K562 (cell line): ENCODE measurements around the gene LAMB3. TPM values are rescaled to one million over a fixed set of nuclear protein-coding genes. Genes with fewer than 3 reads are reported as not detected.

Source experiments
- ATAC-seq: fragments of 200-7000 bp; cut with Tn5 transposase; 3 replicates; pipeline ENCODE4 v1.9.1; 2020; ENCODE audit warnings: moderate library complexity
- BruUV-seq: library from RNA; stranded (reverse); fragments of 400-500 nt; replicated peaks from 2 replicates; lab custom pipeline; 2021; lab: Mats Ljungman, UMichigan
- CTCF ChIA-PET: fragments of 300-600 bp; formaldehyde crosslinking; extraction: SDS; loops from one replicate; lab custom pipeline; 2021; ENCODE audit warnings: low intra/inter-chr PET ratio; lab: Yijun Ruan, JAX
- POLR2A ChIA-PET: fragments of 300-600, 350-650 bp; sonication (Branson Sonifier 250); formaldehyde crosslinking; extraction: SDS; loops from one replicate; lab custom pipeline; 2021; ENCODE audit warnings: antibody characterized with exemption, inconsistent platforms; lab: Yijun Ruan, JAX
- DNase-seq, 4 experiments: peaks; one replicate each; pipeline versions ENCODE4 v3.0.0 to v3.0.0-alpha.2; 2011 to 2018; ENCODE audit warnings: low spot score in 3 of 4, mixed read lengths in 3 of 4; ENCODE audit errors: extremely low read depth in 1 of 4
- FAIRE-seq: peaks from 2 replicates; lab custom pipeline; 2011; peaks lifted over from hg19 to GRCh38; lab: Jason Lieb, UNC
- H2AFZ ChIP-seq: 2 replicates; pipeline ENCODE4 v1.6.0; 2011; ENCODE audit warnings: low read depth, low read length, control low read depth, inconsistent platforms
- H3K27ac ChIP-seq: fragments of 200-600 bp; 3 replicates; pipeline ENCODE4 v1.8.0; 2011; ENCODE audit warnings: low read depth, mild to moderate bottlenecking, control low read depth, inconsistent platforms, low read length, moderate library complexity, mixed read lengths; ENCODE audit errors: extremely low read depth
- H3K27me3 ChIP-seq, 2 experiments: fragments of 300-600 bp in 1 of 2; 2 replicates in 1 of 2; 3 replicates in 1 of 2; pipeline versions ENCODE4 v1.6.0 to v1.8.0; 2011; ENCODE audit warnings: inconsistent platforms in 2 of 2, low read length in 2 of 2, mild to moderate bottlenecking in 1 of 2, mixed read lengths in 1 of 2, moderate library complexity in 1 of 2; ENCODE audit not compliant: control insufficient read depth in 2 of 2, insufficient read depth in 2 of 2
- H3K36me3 ChIP-seq: fragments of 300-600 bp; 3 replicates; pipeline ENCODE4 v1.8.0; 2011; ENCODE audit warnings: mild to moderate bottlenecking, low read length, inconsistent platforms; ENCODE audit not compliant: control insufficient read depth, insufficient read depth
- H3K4me1 ChIP-seq, 2 experiments: fragments of 200-600 bp in 1 of 2; replicated peaks in 1 of 2; 2 replicates in 1 of 2; 3 replicates in 1 of 2; pipeline versions ENCODE4 v1.5.1 to v1.8.0; 2011; ENCODE audit warnings: inconsistent platforms in 2 of 2, low read length in 2 of 2, mild to moderate bottlenecking in 1 of 2, mixed read lengths in 1 of 2, moderate library complexity in 1 of 2; ENCODE audit not compliant: control insufficient read depth in 2 of 2, insufficient read depth in 2 of 2
- H3K4me2 ChIP-seq: 2 replicates; pipeline ENCODE4 v1.6.1; 2011; ENCODE audit warnings: low read length, control low read depth, inconsistent platforms, mixed read lengths; ENCODE audit not compliant: insufficient read depth
- H3K4me3 ChIP-seq: fragments of 200-600 bp; sonication (generic), shearing (Covaris generic); 2 replicates; pipeline ENCODE4 v1.5.1; 2016; ENCODE audit warnings: control low read depth, inconsistent platforms
- H3K79me2 ChIP-seq: fragments of 200-600 bp; 3 replicates; pipeline ENCODE4 v1.8.0; 2011; ENCODE audit warnings: low read length, inconsistent platforms; ENCODE audit not compliant: control insufficient read depth, insufficient read depth
- H3K9ac ChIP-seq, 2 experiments: 2 replicates each; pipeline versions ENCODE4 v1.6.0 to v1.6.1; 2011; ENCODE audit warnings: low read depth in 2 of 2, low read length in 2 of 2, control low read depth in 1 of 2, inconsistent platforms in 1 of 2, mild to moderate bottlenecking in 1 of 2, mixed read lengths in 1 of 2; ENCODE audit not compliant: insufficient read depth in 1 of 2
- H3K9me1 ChIP-seq: one replicate; pipeline ENCODE4 v1.6.0; 2011; ENCODE audit warnings: inconsistent platforms, mild to moderate bottlenecking, low read length, moderate library complexity; ENCODE audit not compliant: control insufficient read depth, insufficient read depth
- H3K9me3 ChIP-seq: replicated peaks from 2 replicates; pipeline ENCODE4 v1.5.1; 2011; ENCODE audit warnings: low read depth, low read length, inconsistent platforms; ENCODE audit not compliant: control insufficient read depth, insufficient read depth
- H4K20me1 ChIP-seq: replicated peaks from 2 replicates; pipeline ENCODE4 v1.6.1; 2011; ENCODE audit warnings: low read length, inconsistent platforms, mixed read lengths; ENCODE audit not compliant: control insufficient read depth, insufficient read depth
- BRD4 ChIP-seq: fragments of 200-600 bp; sonication (generic); IDR thresholded peaks from 2 replicates; pipeline ENCODE4 v1.6.1; 2017; ENCODE audit warnings: inconsistent platforms
- FOSL1 ChIP-seq: fragments of 200-800 bp; sonication (Bioruptor generic); conservative IDR thresholded peaks from 2 replicates; pipeline ENCODE4 v1.6.1; 2016; ENCODE audit warnings: missing genetic modification characterization, missing compliant biosample characterization
- JUNB ChIP-seq: fragments of 450-650 bp; formaldehyde crosslinking; conservative IDR thresholded peaks from 2 replicates; pipeline ENCODE4 v1.4.0; 2020; ENCODE audit warnings: mild to moderate bottlenecking
- JUND ChIP-seq, 2 experiments: IDR thresholded peaks; 2 replicates in 1 of 2; 3 replicates in 1 of 2; pipeline ENCODE4 v1.6.1; 2011; ENCODE audit warnings: borderline replicate concordance in 2 of 2, low read depth in 2 of 2, low read length in 2 of 2, improper control_type of control experiment in 1 of 2, missing biosample characterization in 1 of 2, missing genetic modification characterization in 1 of 2, missing genetic modification reagents in 1 of 2
- PCBP1 ChIP-seq: fragments of 200-400 bp; formaldehyde crosslinking; IDR thresholded peaks from 2 replicates; pipeline ENCODE4 v1.6.1; 2018; ENCODE audit warnings: mild to moderate bottlenecking, low read depth, low read length; ENCODE audit not compliant: poor library complexity, severe bottlenecking
- WGBS: fragments of 100-300 bp; shearing (Covaris generic); methylation state at CpG from one replicate; pipeline ENCODE4 v1.1.6; 2016; ENCODE audit warnings: low coverage, mixed read lengths; ENCODE audit not compliant: insufficient coverage; ENCODE audit errors: missing lambda C conversion rate; 5-methylcytosine and 5-hydroxymethylcytosine counted together
- in situ Hi-C: fragments of 300-500 bp; cut with MboI; formaldehyde crosslinking; loops from 4 replicates; pipeline ENCODE4 v1.15.0; 2018; ENCODE audit warnings: inconsistent platforms, mixed read lengths
- intact Hi-C: fragments of 100-400 bp; cut with micrococcal nuclease; formaldehyde crosslinking; loops from 2 replicates; pipeline ENCODE4 v1.14.2; 2022
- polyA plus RNA-seq, 8 experiments: library from polyadenylated mRNA; depleted of rRNA in 4 of 8; stranded (reverse) in 5 of 8; unstranded in 3 of 8; fragments of >200 nt; fragmentation: Nextera tagmentation in 2 of 8; fragmentation: Illumina TruSeq in 1 of 8; extraction: Ambion mirVana in 2 of 8; extraction: Trizol in 1 of 8; gene quantifications; 2 replicates each; pipeline versions ENCODE4 v1.2.1 to v1.2.3, GENCODE V29; 2011 to 2014; ENCODE audit warnings: inconsistent platforms in 1 of 8, missing spikeins in 1 of 8
- total RNA-seq, 7 experiments: library from RNA; depleted of rRNA in 6 of 7; stranded (reverse); fragments of >200 nt in 6 of 7; fragmentation: Illumina TruSeq in 2 of 7; extraction: Trizol in 2 of 7; gene quantifications; 2 replicates each; pipeline versions ENCODE4 v1.2.1 to v1.2.3, GENCODE V29; 2011 to 2021; ENCODE audit warnings: low replicate concordance in 1 of 7
- TF ChIP-seq, protein P1 (sequence below), 2 experiments: fragments of 450-650 bp in 1 of 2; sonication (generic) in 1 of 2; formaldehyde crosslinking in 1 of 2; IDR thresholded peaks in 1 of 2; conservative IDR thresholded peaks in 1 of 2; 2 replicates each; pipeline versions ENCODE4 v1.6.1 to v1.8.1; 2016 to 2023; ENCODE audit warnings: mild to moderate bottlenecking in 2 of 2, moderate library complexity in 2 of 2, inconsistent platforms in 1 of 2, missing genetic modification reagents in 1 of 2

Gene LAMB3
- total and polyA plus RNA-seq, 9 of the 15 experiments (the other 6 are each of a cell fraction or from before 2014, with no cell fraction given): 0.08 to 1.3 (median 0.91) TPM

DNA sequence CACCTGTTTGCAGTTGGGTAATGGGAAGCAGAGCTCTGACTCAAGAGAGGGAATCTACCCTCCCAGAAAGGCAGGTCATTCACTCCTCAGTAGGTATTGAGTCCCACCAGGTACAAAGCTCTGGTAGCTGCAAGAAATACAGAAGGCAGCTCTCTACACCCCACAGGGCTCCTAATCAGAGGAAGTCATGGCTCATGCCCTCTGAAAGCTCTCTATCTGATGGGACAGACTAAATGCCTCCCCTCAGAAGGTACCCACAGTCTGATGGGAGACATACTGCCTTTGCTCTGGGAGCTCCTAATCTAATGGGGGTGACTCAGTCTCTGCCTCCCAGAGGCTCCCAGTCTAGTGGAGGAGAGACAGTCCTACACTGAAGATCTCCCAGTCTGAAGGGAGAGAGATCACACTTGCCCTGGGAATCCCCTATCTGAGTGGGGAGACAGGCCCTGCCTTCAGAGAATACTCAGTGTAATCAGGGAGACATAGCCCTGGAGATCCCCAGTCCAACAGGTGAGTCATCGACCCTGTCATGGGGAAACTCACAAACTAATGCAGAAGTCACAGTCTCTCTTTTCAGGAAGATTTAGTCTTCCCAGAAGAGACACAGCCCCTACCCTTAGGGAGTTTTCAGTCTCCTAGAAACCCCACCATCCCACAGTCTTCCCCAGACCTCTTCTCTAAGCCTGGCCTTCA, 45.0 kb downstream of the LAMB3 start:
- H2AFZ ChIP-seq: no peak overlapping the region

More for the DNA sequence above, 45.0 kb downstream of the LAMB3 start:
- no peaks in the 10 kb centered on the region for H3K4me1 ChIP-seq
- WGBS: 0% methylated on average over 1 of the region's 1 CpG
- H3K36me3 ChIP-seq: no peaks in the 10 kb centered on the region
- peaks cover 15 to 54% of the 10 kb centered on the region in 2 experiments; a peak in 4 of 5 replicates for H3K27me3 ChIP-seq
- H3K9me1 ChIP-seq: no peaks in the 10 kb centered on the region
- no peak overlapping the region for H3K9ac ChIP-seq
- FAIRE-seq (no peak), ATAC-seq (no peak), DNase-seq (no peak)
- H3K27ac ChIP-seq: no peak overlapping the region
- in situ Hi-C loops: no loop called here
- no peak for TF ChIP-seq BRD4
- TF ChIP-seq, protein P1, sequence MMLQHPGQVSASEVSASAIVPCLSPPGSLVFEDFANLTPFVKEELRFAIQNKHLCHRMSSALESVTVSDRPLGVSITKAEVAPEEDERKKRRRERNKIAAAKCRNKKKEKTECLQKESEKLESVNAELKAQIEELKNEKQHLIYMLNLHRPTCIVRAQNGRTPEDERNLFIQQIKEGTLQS (IDR thresholded peaks at IDR 0.05): peak; percentile 69
- TF ChIP-seq, protein P1 (CRISPR knock-in tag; conservative IDR thresholded peaks at IDR 0.05): no peak
- TF ChIP-seq JUNB (CRISPR knock-in tag): peak; percentile 56; the same call in 1 of the 2 replicates
- peak; percentile 79 for TF ChIP-seq FOSL1 (tag)
- TF ChIP-seq JUND (IDR thresholded peaks at IDR 0.05; ENCODE audit: borderline replicate concordance, low read depth, low read length): peak; percentile 28; the same call in 1 of the 2 replicates
- 0 out of 3 replicates have a peak, but pooled peaks have one; percentile 21 for TF ChIP-seq JUND (tag; IDR thresholded peaks at IDR 0.05; ENCODE audit: borderline replicate concordance, low read depth, low read length)
- no peak for TF ChIP-seq PCBP1
- H3K4me3 ChIP-seq: no peak overlapping the region
- H4K20me1 ChIP-seq: no peaks in the 10 kb centered on the region; the same call in 1 of the 2 replicates
- ChIA-PET CTCF (no interaction called here), POLR2A (interaction anchor here (0.6 to 1.1 kb wide), 4 partner anchors 11 to 1708 kb away, joined by 3 to 4 read pairs (median 4); no protein-coding TSS in a partner anchor)
- no peak overlapping the region for H3K4me2 ChIP-seq
- H3K79me2 ChIP-seq: no peaks in the 10 kb centered on the region
- BruUV-seq: no TSS peak
- no peaks in the 10 kb centered on the region for H3K9me3 ChIP-seq
- intact Hi-C loops: loop anchor here (10.0 kb wide), 1 partner anchor 138 kb away; no protein-coding TSS in a partner anchor
